H1 (cell line): Measurements from ENCODE around the gene KIZ. TPM values are rescaled to one million over a fixed set of nuclear protein-coding genes. Genes with fewer than 3 reads are reported as not detected.

ENCODE experiments used
- CTCF ChIA-PET: fragments of 300-600 bp; sonication (Branson Sonifier 250); formaldehyde crosslinking; loops from one replicate; lab custom pipeline; 2021; ENCODE audit not compliant: partially characterized antibody; lab: Charles Lee
- POLR2A ChIA-PET: fragments of 300-600 bp; sonication (Branson Sonifier 250); formaldehyde crosslinking; loops from one replicate; lab custom pipeline; 2021; ENCODE audit warnings: inconsistent platforms; ENCODE audit not compliant: partially characterized antibody; lab: Charles Lee
- DNase-seq, 2 experiments: peaks; one replicate each; pipeline versions ENCODE4 v3.0.0 to v3.0.0-alpha.2; 2010 to 2022; ENCODE audit warnings: low spot score in 2 of 2, low read depth in 1 of 2, mixed read lengths in 1 of 2
- FAIRE-seq: peaks from 2 replicates; lab custom pipeline; 2011; peaks lifted over from hg19 to GRCh38; lab: Jason Lieb, UNC
- H2AFZ ChIP-seq: 2 replicates; pipeline ENCODE4 v1.8.1; 2012; ENCODE audit warnings: low read length, inconsistent platforms
- H2AK5ac ChIP-seq: 2 replicates; pipeline ENCODE4 v1.6.1; 2013; ENCODE audit warnings: low read depth, low read length
- H2BK120ac ChIP-seq: replicated peaks from 2 replicates; pipeline ENCODE3; 2013; ENCODE audit warnings: low read depth, low read length, inconsistent platforms
- H2BK12ac ChIP-seq: 2 replicates; pipeline ENCODE4 v1.6.1; 2013; ENCODE audit warnings: low read depth, low read length
- H2BK15ac ChIP-seq: 2 replicates; pipeline ENCODE4 v1.6.1; 2013; ENCODE audit warnings: low read length
- H2BK20ac ChIP-seq: 2 replicates; pipeline ENCODE4 v1.6.1; 2013; ENCODE audit warnings: low read length
- H2BK5ac ChIP-seq: 2 replicates; pipeline ENCODE4 v1.6.1; 2013; ENCODE audit warnings: low read depth, low read length
- H3K14ac ChIP-seq: 2 replicates; pipeline ENCODE4 v1.6.1; 2013; ENCODE audit warnings: inconsistent platforms; ENCODE audit not compliant: insufficient read length
- H3K18ac ChIP-seq: 2 replicates; pipeline ENCODE4 v1.6.1; 2013; ENCODE audit warnings: low read length; ENCODE audit errors: extremely low read depth
- H3K23ac ChIP-seq: 2 replicates; pipeline ENCODE4 v1.6.1; 2013; ENCODE audit warnings: inconsistent platforms; ENCODE audit not compliant: insufficient read length
- H3K23me2 ChIP-seq: 2 replicates; pipeline ENCODE4 v1.6.1; 2013; ENCODE audit warnings: low read depth, low read length
- H3K27ac ChIP-seq: 2 replicates; pipeline ENCODE4 v1.6.1; 2011; ENCODE audit warnings: low read depth, low read length, inconsistent platforms
- H3K27me3 ChIP-seq, 4 experiments: replicated peaks in 1 of 4; 1 replicate in 1 of 4; 2 replicates in 3 of 4; pipeline versions ENCODE4 v1.6.1 to v1.8.1; 2011 to 2013; ENCODE audit warnings: low read length in 3 of 4, mild to moderate bottlenecking in 3 of 4, inconsistent platforms in 2 of 4, mixed read lengths in 2 of 4, moderate library complexity in 1 of 4; ENCODE audit not compliant: control insufficient read depth in 3 of 4, insufficient read depth in 3 of 4; ENCODE audit errors: extremely low read depth in 1 of 4
- H3K36me3 ChIP-seq, 4 experiments: 2 replicates each; pipeline versions ENCODE4 v1.6.1 to v1.8.1; 2011 to 2013; ENCODE audit warnings: mild to moderate bottlenecking in 4 of 4, low read length in 3 of 4, moderate library complexity in 2 of 4, control low read depth in 1 of 4, inconsistent platforms in 1 of 4; ENCODE audit not compliant: insufficient read depth in 4 of 4, control insufficient read depth in 2 of 4
- H3K4ac ChIP-seq: replicated peaks from 2 replicates; pipeline ENCODE3; 2013; ENCODE audit warnings: low read length, low read depth, mixed read lengths, inconsistent platforms; ENCODE audit not compliant: insufficient read length
- H3K4me1 ChIP-seq, 4 experiments: replicated peaks in 1 of 4; 1 replicate in 1 of 4; 2 replicates in 3 of 4; pipeline versions ENCODE4 v1.6.1 to v1.8.1; 2011 to 2013; ENCODE audit warnings: low read length in 3 of 4, inconsistent platforms in 2 of 4, mixed read lengths in 1 of 4; ENCODE audit not compliant: insufficient read depth in 4 of 4, control insufficient read depth in 3 of 4
- H3K4me2 ChIP-seq, 2 experiments: 2 replicates each; pipeline versions ENCODE4 v1.6.1 to v1.8.1; 2011 to 2013; ENCODE audit warnings: low read depth in 2 of 2, low read length in 2 of 2, control low read depth in 1 of 2, inconsistent platforms in 1 of 2, mild to moderate bottlenecking in 1 of 2; ENCODE audit not compliant: insufficient read depth in 1 of 2
- H3K4me3 ChIP-seq, 4 experiments: fragments of 200-600, 300-600 bp in 1 of 4; sonication (generic), shearing (Covaris generic), sonication (Bioruptor Twin) in 1 of 4; 2 replicates each; pipeline versions ENCODE4 v1.5.1 to v1.8.1; 2011 to 2016; ENCODE audit warnings: low read length in 4 of 4, low read depth in 3 of 4, control low read depth in 2 of 4, inconsistent platforms in 2 of 4, mild to moderate bottlenecking in 2 of 4, mixed read lengths in 1 of 4, moderate library complexity in 1 of 4; ENCODE audit not compliant: insufficient read depth in 2 of 4; ENCODE audit errors: extremely low read depth in 1 of 4
- H3K56ac ChIP-seq: replicated peaks from 2 replicates; pipeline ENCODE3; 2013; ENCODE audit warnings: low read depth, mild to moderate bottlenecking, mixed read lengths, low read length, inconsistent platforms; ENCODE audit not compliant: insufficient read length
- H3K79me1 ChIP-seq: 2 replicates; pipeline ENCODE4 v1.6.1; 2013; ENCODE audit warnings: low read depth, low read length, control low read depth
- H3K79me2 ChIP-seq, 2 experiments: 2 replicates each; pipeline versions ENCODE4 v1.6.1 to v1.8.1; 2012 to 2013; ENCODE audit warnings: low read length in 2 of 2, mild to moderate bottlenecking in 2 of 2, inconsistent platforms in 1 of 2; ENCODE audit not compliant: insufficient read depth in 2 of 2, control insufficient read depth in 1 of 2
- H3K9ac ChIP-seq, 4 experiments: replicated peaks in 1 of 4; 1 replicate in 1 of 4; 2 replicates in 3 of 4; pipeline versions ENCODE4 v1.6.1 to v1.8.1; 2011 to 2013; ENCODE audit warnings: low read depth in 3 of 4, low read length in 3 of 4, control low read depth in 2 of 4, mild to moderate bottlenecking in 2 of 4, moderate library complexity in 2 of 4, inconsistent platforms in 1 of 4; ENCODE audit errors: extremely low read depth in 1 of 4
- H3K9me3 ChIP-seq, 2 experiments: 2 replicates each; pipeline versions ENCODE4 v1.6.1 to v1.8.1; 2012 to 2013; ENCODE audit warnings: mild to moderate bottlenecking in 2 of 2, moderate library complexity in 2 of 2, control low read depth in 1 of 2, inconsistent platforms in 1 of 2, low read depth in 1 of 2, low read length in 1 of 2, mixed read lengths in 1 of 2; ENCODE audit not compliant: insufficient read depth in 2 of 2
- H4K20me1 ChIP-seq, 2 experiments: replicated peaks in 1 of 2; 2 replicates each; pipeline versions ENCODE3 to v1.8.1; 2011 to 2013; ENCODE audit warnings: inconsistent platforms in 2 of 2, low read length in 2 of 2, mild to moderate bottlenecking in 1 of 2; ENCODE audit not compliant: insufficient read depth in 2 of 2, control insufficient read depth in 1 of 2
- H4K5ac ChIP-seq: 2 replicates; pipeline ENCODE4 v1.6.1; 2013; ENCODE audit warnings: low read length, low read depth, mixed read lengths, inconsistent platforms; ENCODE audit not compliant: insufficient read length
- H4K8ac ChIP-seq: 2 replicates; pipeline ENCODE4 v1.8.0; 2013; ENCODE audit warnings: mild to moderate bottlenecking, moderate library complexity, low read length, inconsistent platforms; ENCODE audit not compliant: insufficient read depth; ENCODE audit errors: extremely low read depth
- H4K91ac ChIP-seq: replicated peaks from 2 replicates; pipeline ENCODE3; 2013; ENCODE audit warnings: low read length, mixed read lengths, inconsistent platforms; ENCODE audit not compliant: insufficient read length
- ATF3 ChIP-seq: IDR thresholded peaks from 2 replicates; pipeline ENCODE4 v1.6.1; 2011; ENCODE audit warnings: low read depth, mild to moderate bottlenecking, low read length; ENCODE audit not compliant: insufficient read depth
- BCL11A ChIP-seq, 2 experiments: IDR thresholded peaks; one replicate each; pipeline ENCODE4 v1.6.1; 2011; ENCODE audit warnings: low read depth in 2 of 2, low read length in 2 of 2, mild to moderate bottlenecking in 2 of 2
- CEBPB ChIP-seq: IDR thresholded peaks from 2 replicates; pipeline ENCODE4 v1.6.1; 2012; ENCODE audit warnings: low read depth, low read length
- CREB1 ChIP-seq: IDR thresholded peaks from 2 replicates; pipeline ENCODE4 v1.6.1; 2012; ENCODE audit warnings: inconsistent platforms
- CTBP2 ChIP-seq: IDR thresholded peaks from 2 replicates; pipeline ENCODE4 v1.7.0; 2011; ENCODE audit warnings: borderline replicate concordance, mild to moderate bottlenecking, moderate library complexity, mixed read lengths, low read length; ENCODE audit not compliant: insufficient read depth, insufficient read length
- EZH2 ChIP-seq: fragments of 200-600 bp; sonication (generic); IDR thresholded peaks from 2 replicates; pipeline ENCODE4 v1.7.1; 2012; ENCODE audit warnings: low read depth, mild to moderate bottlenecking, moderate library complexity, low read length, inconsistent platforms; ENCODE audit not compliant: severe bottlenecking
- POLR2A ChIP-seq, 2 experiments: IDR thresholded peaks; 1 replicate in 1 of 2; 2 replicates in 1 of 2; pipeline ENCODE4 v1.6.1; 2011; ENCODE audit warnings: low read depth in 2 of 2, low read length in 2 of 2, mild to moderate bottlenecking in 2 of 2; ENCODE audit errors: control extremely low read depth in 1 of 2
- RBBP5 ChIP-seq: IDR thresholded peaks from 2 replicates; pipeline ENCODE4 v1.7.1; 2012; ENCODE audit warnings: low read depth, mild to moderate bottlenecking, inconsistent platforms, low read length, moderate library complexity, borderline replicate concordance
- RFX5 ChIP-seq: IDR thresholded peaks from 2 replicates; pipeline ENCODE4 v1.6.1; 2011; ENCODE audit warnings: low read depth, low read length, improper control_type of control experiment, borderline replicate concordance
- TAF1 ChIP-seq: IDR thresholded peaks from 2 replicates; pipeline ENCODE4 v1.6.1; 2011; ENCODE audit warnings: mild to moderate bottlenecking, low read depth, low read length
- TCF12 ChIP-seq: IDR thresholded peaks from 2 replicates; pipeline ENCODE4 v1.6.1; 2011; ENCODE audit warnings: low read depth, mild to moderate bottlenecking, low read length
- WGBS, 2 experiments: shearing (Covaris generic) in 1 of 2; methylation state at CpG; one replicate each; pipeline versions ENCODE4 v1.1.6 to v1.1.7; 2013 to 2015; ENCODE audit warnings: low lambda C conversion rate in 2 of 2, mixed read lengths in 2 of 2, inconsistent platforms in 1 of 2, low coverage in 1 of 2, missing lambda C conversion rate in 1 of 2; ENCODE audit not compliant: insufficient replicate concordance in 2 of 2, insufficient coverage in 1 of 2, insufficient read length in 1 of 2; ENCODE audit errors: extremely low coverage in 1 of 2, missing lambda C conversion rate in 1 of 2; 5-methylcytosine and 5-hydroxymethylcytosine counted together
- polyA plus RNA-seq, 7 experiments: library from polyadenylated mRNA; depleted of rRNA in 3 of 7; stranded (reverse) in 5 of 7; unstranded in 2 of 7; fragments of >200 nt in 5 of 7; fragments of 200-250 nt in 2 of 7; gene quantifications; 1 replicate in 5 of 7; 2 replicates in 1 of 7; 4 replicates in 1 of 7; pipeline versions ENCODE4 v1.2.1 to v1.2.3, GENCODE V29; 2011 to 2013; ENCODE audit warnings: missing spikeins in 2 of 7, mixed read lengths in 2 of 7
- total RNA-seq: library from RNA; stranded (reverse); fragmentation: NEBNext Ultra II Directional; extraction: Animal tissue kit (Norgen Biotek cat#: 25700); gene quantifications from 2 replicates; pipeline ENCODE4 v1.2.1, GENCODE V29; 2021
- TF ChIP-seq, protein P1 (sequence below): IDR thresholded peaks from 2 replicates; pipeline ENCODE4 v1.6.1; 2012; ENCODE audit warnings: inconsistent platforms

The KIZ gene
- total and polyA plus RNA-seq, 2 of the 8 experiments (the other 6 are each of a cell fraction or from before 2014, with no cell fraction given) = 13.0 to 51.7 TPM

DNA sequence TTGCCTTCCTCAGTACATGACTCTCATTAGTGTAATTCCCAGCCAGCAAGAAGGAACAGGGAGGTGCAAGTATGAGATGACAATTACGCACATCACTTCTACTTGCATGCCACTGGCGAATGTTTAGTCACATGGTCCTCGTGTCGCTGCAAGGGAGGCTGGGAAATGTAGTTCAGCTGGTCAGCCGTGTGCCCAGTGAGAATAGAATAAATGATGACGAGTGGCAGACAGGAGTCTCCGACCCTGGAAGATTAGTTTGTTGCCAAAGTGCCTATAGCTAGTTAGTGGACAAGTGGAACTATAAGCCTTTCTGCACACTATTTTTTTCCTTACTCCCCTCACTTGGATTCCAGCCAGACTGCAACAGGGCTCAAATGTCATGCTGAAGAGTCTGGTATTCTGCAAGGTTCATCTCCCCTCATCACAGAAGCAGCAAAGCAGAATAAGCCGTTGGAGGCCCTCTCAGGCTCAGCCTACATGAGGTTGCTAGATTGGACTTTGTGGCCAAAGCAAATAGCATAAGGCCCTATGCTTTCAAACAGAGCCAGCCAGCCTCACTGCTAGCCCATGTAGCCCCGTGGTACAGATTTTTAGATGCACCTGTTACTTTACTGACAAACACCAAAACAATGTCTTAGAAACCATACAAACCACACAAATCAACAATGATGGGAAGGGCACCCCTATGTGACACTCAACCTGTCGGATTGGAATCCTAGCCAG lies 29.4 kb upstream of the KIZ start:
- peak overlapping the region; percentile 16 to 28; a peak in 3 of 4 replicates for H3K4me2 ChIP-seq
- peaks cover 2 to 8% (median 6%) of the 10 kb centered on the region in 4 experiments for H3K4me1 ChIP-seq
- 45% methylated on average over 10 of the region's 10 CpGs; no CpG with 5 or more reads in 1 of the 2 experiments for WGBS, 2 experiments
- no peaks in the 10 kb centered on the region for H3K79me1 ChIP-seq
- no peak overlapping the region for H2BK20ac ChIP-seq
- H3K14ac ChIP-seq = no peak overlapping the region
- H2BK15ac ChIP-seq = no peak overlapping the region
- POLR2A ChIA-PET = no interaction called here
- no peaks in the 10 kb centered on the region for H4K20me1 ChIP-seq
- H4K8ac ChIP-seq = no peak overlapping the region
- H4K91ac ChIP-seq = no peak overlapping the region
- no peaks in the 10 kb centered on the region for H3K36me3 ChIP-seq
- no peak overlapping the region for H3K56ac ChIP-seq
- no peak overlapping the region for H3K9ac ChIP-seq
- H3K4ac ChIP-seq = no peak overlapping the region
- DNase-seq = no peak
- H3K9me3 ChIP-seq = no peaks in the 10 kb centered on the region
- H2AK5ac ChIP-seq = no peak overlapping the region
- FAIRE-seq = peak; percentile 62
- H3K79me2 ChIP-seq = no peaks in the 10 kb centered on the region
- H3K18ac ChIP-seq = no peak overlapping the region
- no peak overlapping the region; the same call in 1 of the 2 replicates for H2BK12ac ChIP-seq
- H3K27ac ChIP-seq = no peak overlapping the region
- H2BK120ac ChIP-seq = no peak overlapping the region
- peaks cover 9% of the 10 kb centered on the region; the same call in 1 of the 2 replicates for H3K23me2 ChIP-seq
- no peak overlapping the region for H4K5ac ChIP-seq
- no peak overlapping the region for H2BK5ac ChIP-seq
- H2AFZ ChIP-seq = no peak overlapping the region
- peaks cover 12 to 50% (median 40%) of the 10 kb centered on the region in 4 experiments for H3K27me3 ChIP-seq
- no peak overlapping the region for H3K23ac ChIP-seq
- H3K4me3 ChIP-seq = no peak overlapping the region
- CTCF ChIA-PET = interaction anchor here (0.7 to 5.3 kb wide), 5 partner anchors 29 to 236 kb away, joined by 3 to 17 read pairs (median 3); partner anchors contain the start of gene KIZ
- no peak for TF ChIP-seq BCL11A (IDR thresholded peaks at IDR 0.05; ENCODE audit: low read depth in 2 of 2, low read length in 2 of 2)
- no peak for TF ChIP-seq RFX5
- no peak for TF ChIP-seq TCF12
- TF ChIP-seq ATF3 = peak; percentile 72
- peak; percentile 80 for TF ChIP-seq CREB1
- TF ChIP-seq RBBP5 = no peak
- TF ChIP-seq, protein P1, sequence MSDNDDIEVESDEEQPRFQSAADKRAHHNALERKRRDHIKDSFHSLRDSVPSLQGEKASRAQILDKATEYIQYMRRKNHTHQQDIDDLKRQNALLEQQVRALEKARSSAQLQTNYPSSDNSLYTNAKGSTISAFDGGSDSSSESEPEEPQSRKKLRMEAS = peak; percentile 47
- no peak for TF ChIP-seq POLR2A (IDR thresholded peaks at IDR 0.05; ENCODE audit: control extremely low read depth in 1 of 2, low read depth in 2 of 2, low read length in 2 of 2)
- no peak for TF ChIP-seq EZH2
- no peak for TF ChIP-seq TAF1
- TF ChIP-seq CEBPB = no peak
- TF ChIP-seq CTBP2 = no peak
